ENCODE measurements around the gene TMEM253.

Gene TMEM253

GRCh38 chr14:21090940-21091663 lies 9.8 kb upstream of the TMEM253 start:
- no peak for FAIRE-seq

- no peak for FAIRE-seq
Observed at GRCh38 chr14:21091821-21092272, 9.0 kb upstream of the TMEM253 start.

- FAIRE-seq, result no peak
Observed at GRCh38 chr14:21092273-21093011, 8.4 kb upstream of the TMEM253 start.

GRCh38 chr14:21093018-21093417 lies 7.8 kb upstream of the TMEM253 start:
- no peak for FAIRE-seq

- FAIRE-seq, result no peak
Observed at GRCh38 chr14:21093769-21094681, 6.8 kb upstream of the TMEM253 start.

- no peak for FAIRE-seq
Observed at GRCh38 chr14:21095430-21096205, 5.2 kb upstream of the TMEM253 start.

- FAIRE-seq, result no peak
Observed at GRCh38 chr14:21096438-21096837, 4.4 kb upstream of the TMEM253 start.

- FAIRE-seq, result no peak
Observed at GRCh38 chr14:21096978-21097635, 3.8 kb upstream of the TMEM253 start.

- FAIRE-seq, result no peak
Observed at GRCh38 chr14:21097636-21098075, 3.2 kb upstream of the TMEM253 start.

GRCh38 chr14:21098076-21098891 lies 2.6 kb upstream of the TMEM253 start, which contains the start of gene ZNF219:
TSS of gene ZNF219 (minus strand) at chr14:21098655. CDS start at chr14:21093591, 5,064 bp downstream.
- FAIRE-seq, result no peak

GRCh38 chr14:21098892-21099595 lies 1.8 kb upstream of the TMEM253 start:
- FAIRE-seq, result no peak

GRCh38 chr14:21099596-21099985 lies 1.3 kb upstream of the TMEM253 start:
- no peak for FAIRE-seq

- no peak for FAIRE-seq
Observed at GRCh38 chr14:21101802-21102413, 1.0 kb downstream of the TMEM253 start.

- FAIRE-seq, result no peak
Observed at GRCh38 chr14:21102521-21103410, 1.9 kb downstream of the TMEM253 start.

- FAIRE-seq, result peak; percentile 3
Observed at GRCh38 chr14:21103411-21103709, 2.5 kb downstream of the TMEM253 start.

- FAIRE-seq, result no peak
Observed at GRCh38 chr14:21103710-21104447, 3.0 kb downstream of the TMEM253 start.

GRCh38 chr14:21104448-21105060 lies 3.7 kb downstream of the TMEM253 start:
- no peak for FAIRE-seq

- no peak for FAIRE-seq
Observed at GRCh38 chr14:21105095-21105494, 4.2 kb downstream of the TMEM253 start.
